NCI-H446 treated with DMSO at 0.1 percent for 48 hours (cell line): ENCODE results near the gene TMEM128.
"Not testable (repeated sequence)": the region's sequence is repeated elsewhere in the genome, so short reads cannot be mapped to it uniquely, and the experiment has no call there.

ENCODE experiments used
- DNase-seq: peaks from one replicate; lab custom pipeline; 2025; lab: John Stamatoyannopoulos, UW

The TMEM128 gene

GRCh38 chr4:4254666-4255065 is 6.6 kb upstream of the TMEM128 start:
- DNase-seq = no peak

DNA sequence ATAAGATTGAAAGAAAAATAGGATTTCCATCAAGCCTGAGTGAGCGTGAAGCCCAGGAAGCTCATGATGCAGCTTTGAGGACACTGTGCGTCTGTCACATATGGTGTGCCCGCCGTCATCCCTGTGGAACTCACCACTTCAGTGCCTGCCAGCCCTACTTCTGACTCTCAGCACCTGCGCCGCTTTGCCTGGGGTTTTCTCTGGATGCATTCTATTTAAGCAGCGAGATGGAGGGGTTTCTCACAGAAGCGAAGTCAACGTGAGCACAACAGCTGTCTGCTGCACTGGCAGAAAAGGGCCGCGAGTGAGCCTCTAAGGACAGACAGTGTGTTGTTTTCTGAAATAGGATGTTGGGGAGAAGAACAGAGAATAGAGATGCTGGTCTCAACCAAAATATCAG is 6.2 kb upstream of the TMEM128 start:
- no peak for DNase-seq

- no peak for DNase-seq
Observed at GRCh38 chr4:4249866-4250265, 1.8 kb upstream of the TMEM128 start.

DNA sequence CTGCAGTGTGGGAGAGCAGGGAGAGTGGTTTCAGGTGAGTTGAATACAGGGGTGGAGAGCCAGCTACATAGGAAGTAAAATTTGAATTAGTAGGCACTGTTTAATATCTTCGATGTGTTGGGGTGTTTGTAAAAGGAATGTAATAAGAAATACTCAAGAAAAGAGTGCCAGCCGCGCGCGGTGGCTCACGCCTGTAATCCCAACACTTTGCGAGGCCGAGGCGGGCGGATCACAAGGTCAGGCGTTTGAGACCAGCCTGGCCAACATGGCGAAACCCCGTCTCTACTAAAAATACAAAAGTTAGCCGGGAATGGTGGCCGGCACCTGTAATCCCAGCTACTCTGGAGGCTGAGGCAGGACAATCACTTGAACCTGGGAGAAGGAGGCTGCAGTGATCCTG is 1.3 kb upstream of the TMEM128 start:
- DNase-seq = not testable (repeated sequence)

DNA sequence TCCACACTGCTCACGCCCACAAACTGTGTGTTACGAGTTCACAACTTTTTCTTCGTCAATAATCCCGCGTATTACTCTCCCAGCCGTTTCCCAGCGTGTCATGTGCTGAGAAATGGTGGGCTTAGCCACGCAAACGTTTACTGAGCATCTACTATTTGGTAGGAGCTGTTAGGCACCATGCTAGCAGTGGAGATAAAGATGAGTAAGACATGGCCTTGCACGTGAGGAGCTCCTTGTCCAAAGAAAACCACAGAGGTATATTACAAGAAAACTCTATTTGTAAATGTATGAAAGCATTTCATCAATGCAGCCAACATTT is 821 bp upstream of the TMEM128 start:
- DNase-seq = no peak

- no peak for DNase-seq
Observed at GRCh38 chr4:4247696-4248028, 361 bp downstream of the TMEM128 start.

DNA sequence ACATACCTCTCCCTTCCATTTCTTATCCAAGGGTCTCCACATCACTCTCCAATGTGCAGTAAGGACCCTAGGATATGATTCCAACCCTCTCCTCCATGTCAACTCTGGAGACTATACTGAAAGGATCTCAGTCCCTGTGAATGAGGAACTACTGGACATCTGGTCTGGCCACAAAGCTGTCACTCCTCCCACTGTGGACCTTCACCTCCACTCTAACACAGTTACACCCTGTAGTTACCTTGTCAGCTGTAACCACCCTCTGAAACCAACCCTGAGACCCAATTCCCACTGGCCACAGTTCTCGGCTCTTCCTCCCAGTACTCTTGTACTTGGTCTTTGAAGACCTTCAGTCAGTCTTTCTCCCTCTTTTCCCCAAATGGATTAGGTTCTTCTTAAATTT is 2.9 kb downstream of the TMEM128 start:
- no peak for DNase-seq

DNA sequence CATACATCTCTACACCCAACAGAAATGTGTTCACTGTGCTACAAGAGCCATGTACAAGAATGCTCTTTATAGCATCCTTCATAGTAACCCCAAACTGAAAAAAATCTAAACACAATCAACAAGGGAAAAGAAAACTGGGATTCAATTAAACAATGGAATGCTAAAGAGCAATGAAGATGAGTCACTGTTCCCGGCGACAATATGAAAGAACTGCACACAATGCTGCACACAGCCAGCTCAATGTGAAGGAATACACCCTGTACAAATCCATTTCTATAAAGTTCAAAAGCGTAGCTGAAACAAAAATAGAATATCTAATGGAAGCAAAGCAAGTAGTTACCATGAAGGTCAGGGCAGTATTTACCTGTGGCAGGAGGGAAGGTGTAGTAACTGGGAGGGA is 8.5 kb downstream of the TMEM128 start:
- DNase-seq = not testable (repeated sequence)

GRCh38 chr4:4233610-4234009 is 14.4 kb downstream of the TMEM128 start:
- DNase-seq = no peak

DNA sequence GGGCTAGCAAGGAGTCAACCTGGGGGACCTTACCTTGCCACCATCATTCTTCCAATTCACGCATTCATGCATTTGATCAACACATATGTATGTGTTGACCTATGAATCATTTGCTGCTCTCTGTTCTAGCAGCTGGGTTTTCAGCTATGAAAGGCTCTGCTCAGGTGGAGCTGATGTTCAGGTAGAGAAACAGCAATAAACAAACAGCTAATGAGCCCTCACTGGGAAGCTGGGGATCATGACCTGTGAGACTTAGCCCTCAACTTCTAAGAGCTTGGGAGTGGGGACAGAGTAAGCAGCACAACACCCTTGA is 19.7 kb downstream of the TMEM128 start:
- DNase-seq = no peak

DNA sequence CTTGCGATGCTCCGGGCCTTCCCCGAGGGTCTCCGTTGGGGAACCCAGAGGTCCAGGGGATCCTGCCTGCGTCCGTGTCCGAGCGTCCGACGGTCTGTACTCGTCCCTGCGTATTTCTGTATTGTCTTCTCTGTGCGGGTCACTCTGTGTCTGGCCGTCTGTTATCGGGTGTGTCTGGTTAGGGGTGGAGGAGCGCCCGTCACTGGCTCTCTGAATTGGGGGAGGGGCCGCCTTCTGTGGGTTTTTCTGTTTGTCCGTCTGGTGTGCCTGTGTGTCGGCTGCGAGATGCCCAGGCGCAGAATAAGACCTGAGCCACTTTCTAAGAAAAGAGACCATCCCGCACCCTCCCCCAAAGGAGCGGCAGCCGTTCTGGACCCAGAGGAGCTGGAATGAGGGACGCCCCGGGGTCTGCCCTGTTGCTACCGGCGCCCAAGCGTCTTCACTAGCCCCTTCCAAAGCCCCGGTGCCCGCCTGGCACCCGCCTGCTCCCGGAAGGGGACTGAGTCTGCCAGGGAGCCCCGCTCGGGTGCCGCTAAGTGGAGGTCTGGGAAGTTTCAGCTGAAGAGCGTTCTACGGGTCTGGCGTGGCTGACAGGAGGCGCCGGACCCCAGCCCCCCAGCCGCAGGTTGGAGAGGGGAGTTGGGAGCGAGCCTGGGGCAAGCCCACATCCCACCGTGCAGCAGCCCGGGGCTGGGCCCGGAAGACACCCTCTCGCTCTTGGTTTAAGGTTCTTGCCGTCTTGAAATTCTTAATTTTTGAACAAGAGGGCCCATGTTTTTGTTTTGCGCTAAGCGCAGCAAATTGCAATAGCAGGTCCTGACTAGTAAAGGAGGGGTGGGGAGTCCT is 20.3 kb downstream of the TMEM128 start:
- DNase-seq = no peak

- no peak for DNase-seq
Observed at GRCh38 chr4:4226606-4227438, 21.2 kb downstream of the TMEM128 start, which contains the start of gene OTOP1. OTOP1 (minus strand) TSS chr4:4226929; CDS start chr4:4226864, 65 bp downstream.

DNA sequence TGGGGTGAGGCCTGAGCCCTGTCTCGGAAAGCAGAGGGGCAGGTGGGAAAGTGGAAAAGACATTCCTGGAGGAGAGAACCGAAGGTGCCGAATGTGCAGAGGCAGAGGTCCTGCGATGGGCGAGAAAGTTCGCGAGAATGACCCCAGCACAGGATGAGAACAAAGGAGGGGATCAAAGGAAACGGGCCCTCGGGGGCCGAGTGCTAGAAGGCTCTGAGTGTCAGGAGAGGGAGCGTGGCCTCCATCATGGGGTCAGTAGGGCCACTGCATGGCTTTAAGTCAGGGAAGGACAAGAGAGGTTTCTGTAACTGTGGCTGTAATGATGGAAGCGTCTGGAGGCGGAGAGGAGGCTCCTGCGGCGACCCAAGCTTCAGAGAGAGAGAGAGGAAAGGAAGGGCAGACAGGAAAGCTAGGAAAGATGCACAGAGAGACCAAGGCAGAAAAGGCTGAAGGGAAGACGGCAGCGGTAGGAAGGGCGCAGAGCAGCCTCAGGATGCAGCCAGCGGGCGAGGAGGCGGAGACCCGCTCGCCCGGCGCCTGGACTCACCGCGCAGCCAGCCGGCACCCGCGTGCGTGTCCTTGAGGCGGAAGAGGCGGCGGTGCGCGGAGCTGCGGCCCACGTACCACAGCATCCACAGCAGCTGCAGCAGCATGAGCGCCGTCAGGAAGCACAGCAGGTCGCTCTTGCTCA is 22.0 kb downstream of the TMEM128 start:
- no peak for DNase-seq

GRCh38 chr4:4217113-4217512 is 30.9 kb downstream of the TMEM128 start:
- DNase-seq = no peak

DNA sequence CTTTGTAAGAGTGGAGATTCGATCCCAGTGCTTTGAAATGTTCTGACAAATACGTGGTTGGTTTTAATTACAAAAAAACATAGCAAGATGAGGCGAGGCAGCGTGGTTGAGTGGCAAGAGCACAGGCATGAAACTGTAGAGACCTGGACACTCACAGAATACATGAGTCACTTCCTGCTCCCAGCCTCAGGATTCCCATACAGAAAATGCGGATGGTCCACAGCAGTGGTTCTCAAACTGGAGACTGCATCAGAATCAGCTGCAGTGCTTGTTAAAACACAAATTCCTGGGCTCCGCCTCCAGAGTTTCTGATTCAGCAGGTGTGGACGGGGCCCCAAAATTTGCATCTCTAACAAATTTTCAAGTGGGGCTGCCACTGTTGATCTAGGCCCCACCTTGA is 31.4 kb downstream of the TMEM128 start:
- DNase-seq = no peak

DNA sequence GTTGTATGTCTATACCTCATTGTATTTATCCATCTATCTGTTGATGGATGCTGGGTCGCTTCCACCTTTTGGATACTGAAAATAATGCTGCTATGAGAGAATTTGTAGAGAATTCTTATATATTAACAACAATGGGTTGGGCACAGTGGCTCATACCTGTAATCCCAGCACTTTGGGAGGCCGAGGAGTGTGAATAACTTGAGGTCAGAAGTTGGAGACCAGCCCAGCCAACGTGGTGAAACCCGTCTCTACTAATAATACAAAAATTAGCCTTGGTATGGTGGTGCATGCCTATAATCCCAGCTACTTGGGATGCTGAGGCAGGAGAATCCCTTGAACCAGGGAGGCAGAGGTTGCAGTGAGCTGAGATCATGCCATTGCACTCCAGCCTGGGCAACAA is 34.3 kb downstream of the TMEM128 start:
- DNase-seq = not testable (repeated sequence)

DNA sequence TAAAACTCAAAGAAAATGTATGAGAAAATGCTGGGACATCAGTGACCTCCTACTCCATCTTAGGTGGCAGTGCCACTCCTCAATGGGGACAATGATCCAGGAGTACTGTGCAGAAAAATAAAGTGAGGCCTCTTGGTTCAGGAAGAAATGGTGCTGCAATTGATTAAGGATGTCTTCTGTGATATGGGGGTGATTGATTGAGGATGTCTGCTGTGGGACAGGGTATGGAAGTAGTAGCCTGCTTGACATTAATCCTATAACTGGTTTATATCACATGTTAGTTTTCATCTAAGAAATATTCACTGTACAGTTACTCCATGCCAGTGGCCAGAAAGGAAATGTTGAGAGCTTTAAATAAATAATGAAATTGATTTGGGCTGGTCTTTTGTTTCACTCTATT is 41.8 kb downstream of the TMEM128 start:
- no peak for DNase-seq

DNA sequence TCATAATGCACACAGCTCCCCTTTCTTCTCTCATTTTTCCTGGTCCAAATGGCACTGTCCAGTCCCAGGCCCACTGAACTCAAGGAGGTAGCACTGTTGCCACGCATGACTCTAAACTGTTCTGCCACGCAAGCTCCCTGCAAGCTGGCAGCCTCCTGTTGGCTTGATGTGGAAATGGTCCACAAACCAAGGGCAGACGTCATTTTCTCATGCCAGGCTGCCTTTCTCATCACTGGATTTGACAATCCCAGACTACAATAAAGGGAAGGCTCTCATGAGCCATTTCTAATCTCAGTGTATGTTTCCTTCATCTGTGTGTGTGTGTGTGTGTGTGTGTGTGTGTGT is 43.6 kb downstream of the TMEM128 start:
- no peak for DNase-seq

- no peak for DNase-seq
Observed at GRCh38 chr4:4203688-4204400, 44.2 kb downstream of the TMEM128 start.

DNA sequence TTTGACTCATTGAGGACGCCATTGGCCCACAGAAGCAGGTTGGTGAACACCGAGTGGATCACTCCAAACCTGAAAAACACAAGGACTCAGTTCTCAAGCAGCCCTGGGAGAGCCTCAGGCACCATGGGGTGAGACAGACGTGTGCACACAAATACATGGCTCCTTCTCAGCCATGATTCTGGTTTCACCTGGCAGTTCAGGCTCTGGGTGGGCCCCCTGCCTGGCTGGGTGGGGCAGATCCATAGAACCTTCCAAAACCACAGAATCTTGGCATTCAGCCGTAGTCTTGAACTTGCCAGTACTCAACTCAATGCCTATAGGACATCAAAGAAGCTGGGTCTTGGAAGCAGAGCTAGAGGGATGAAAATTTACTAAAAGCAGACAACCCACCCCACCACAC is 45.5 kb downstream of the TMEM128 start:
- DNase-seq = no peak

DNA sequence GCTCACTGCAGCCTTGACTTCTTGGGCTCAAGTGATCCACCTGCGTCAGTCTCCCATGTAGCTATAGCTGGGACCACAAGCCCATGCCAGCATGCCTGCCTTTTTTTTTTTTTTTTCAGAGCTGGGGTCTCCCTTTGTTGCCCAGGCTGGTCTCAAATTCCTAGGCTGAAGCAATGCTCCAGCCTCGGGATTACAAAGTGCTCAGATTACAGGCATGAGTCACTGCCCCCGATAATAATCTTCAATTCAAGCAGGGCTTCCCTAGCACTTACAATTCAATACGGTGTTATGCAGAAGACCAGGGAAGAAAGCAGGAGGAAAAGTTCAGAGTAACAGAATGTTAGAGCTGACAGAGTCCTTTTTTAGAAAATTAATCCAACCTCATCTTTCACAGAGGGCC is 47.4 kb downstream of the TMEM128 start:
- DNase-seq = no peak

- no peak for DNase-seq
Observed at GRCh38 chr4:4195354-4195753, 52.7 kb downstream of the TMEM128 start.

- DNase-seq = not testable (repeated sequence)
Observed at GRCh38 chr4:4188557-4188956, 59.5 kb downstream of the TMEM128 start.
